T follicular helper cell (primary cell): ENCODE measurements around the gene DDX42.

Experiments
- DNase-seq: peaks from one replicate; pipeline ENCODE4 v3.0.0-alpha.2; 2020; ENCODE audit warnings: low read depth

DDX42 gene

GRCh38 chr17:63823659-63824331 lies 49.8 kb downstream of the DDX42 start:
- no peak for DNase-seq

- DNase-seq: no peak
These were observed 50.4 kb downstream of the DDX42 start for GRCh38 chr17:63824362-63824761.

GRCh38 chr17:63826468-63827001 lies 52.6 kb downstream of the DDX42 start:
- DNase-seq: no peak

- peak; percentile 93 for DNase-seq
These were observed 53.2 kb downstream of the DDX42 start, which contains the start of the genes FTSJ3 and PSMC5 for GRCh38 chr17:63827002-63827800. Gene FTSJ3, minus strand, starts transcription at chr17:63827663. Its CDS starts 761 bp downstream, at chr17:63826902. Gene PSMC5, plus strand, starts transcription at chr17:63827431. Its CDS starts 60 bp downstream, at chr17:63827491.

- no peak for DNase-seq
These were observed 53.8 kb downstream of the DDX42 start for GRCh38 chr17:63827801-63828221.

- no peak for DNase-seq
These were observed 55.0 kb downstream of the DDX42 start for GRCh38 chr17:63828936-63829335.

- DNase-seq: no peak
These were observed 56.3 kb downstream of the DDX42 start for GRCh38 chr17:63830278-63830677.

- no peak for DNase-seq
These were observed 57.0 kb downstream of the DDX42 start for GRCh38 chr17:63830904-63831491.

GRCh38 chr17:63831505-63831904 lies 57.5 kb downstream of the DDX42 start:
- no peak for DNase-seq

GRCh38 chr17:63832014-63832413 lies 58.0 kb downstream of the DDX42 start:
- DNase-seq: no peak

GRCh38 chr17:63832455-63832854 lies 58.5 kb downstream of the DDX42 start:
- no peak for DNase-seq

- no peak for DNase-seq
These were observed 59.2 kb downstream of the DDX42 start for GRCh38 chr17:63833026-63833740.

GRCh38 chr17:63833741-63834373 lies 59.9 kb downstream of the DDX42 start:
- no peak for DNase-seq

- peak; percentile 60 for DNase-seq
These were observed 60.6 kb downstream of the DDX42 start for GRCh38 chr17:63834431-63835166.

- no peak for DNase-seq
These were observed 61.3 kb downstream of the DDX42 start for GRCh38 chr17:63835167-63835720.

GRCh38 chr17:63836811-63837210 lies 62.8 kb downstream of the DDX42 start:
- DNase-seq: no peak

GRCh38 chr17:63837480-63837879 lies 63.5 kb downstream of the DDX42 start:
- DNase-seq: no peak

- DNase-seq: no peak
These were observed 64.1 kb downstream of the DDX42 start for GRCh38 chr17:63837962-63838600.

- no peak for DNase-seq
These were observed 64.7 kb downstream of the DDX42 start for GRCh38 chr17:63838631-63839171.
